Endothelial cell of umbilical vein (primary cell): ENCODE results near the gene HOXA13. TPM values are rescaled to one million over a fixed set of nuclear protein-coding genes. Genes with fewer than 3 reads are reported as not detected.

ENCODE experiments used
- BruUV-seq: library from RNA; stranded (reverse); fragments of 400-500 nt; replicated peaks from 2 replicates; lab custom pipeline; 2021; lab: Mats Ljungman, UMichigan
- CTCF ChIA-PET: fragments of 300-600, 350-600 bp; sonication (Branson Sonifier 250); formaldehyde crosslinking; loops from one replicate; lab custom pipeline; 2021; ENCODE audit warnings: antibody characterized with exemption, inconsistent platforms; lab: Charles Lee
- POLR2A ChIA-PET: fragments of 300-600, 350-600 bp; sonication (Branson Sonifier 250); formaldehyde crosslinking; loops from one replicate; lab custom pipeline; 2021; ENCODE audit warnings: antibody characterized with exemption, inconsistent platforms; lab: Charles Lee
- DNase-seq: peaks from one replicate; pipeline ENCODE4 v3.0.0-alpha.2; 2011; ENCODE audit warnings: low read depth, low spot score
- FAIRE-seq: peaks from 2 replicates; lab custom pipeline; 2011; peaks lifted over from hg19 to GRCh38; lab: Jason Lieb, UNC
- H2AFZ ChIP-seq: 2 replicates; pipeline ENCODE4 v1.6.0; 2012; ENCODE audit warnings: low read depth, low read length, control low read depth, inconsistent platforms
- H3K27ac ChIP-seq: 2 replicates; pipeline ENCODE4 v1.5.1; 2011; ENCODE audit warnings: low read depth, mild to moderate bottlenecking, control low read depth, low read length, moderate library complexity; ENCODE audit not compliant: insufficient read depth
- H3K27me3 ChIP-seq, 2 experiments: 2 replicates each; pipeline versions ENCODE4 v1.6.0 to v1.6.1; 2011; ENCODE audit warnings: low read length in 2 of 2, mixed read lengths in 1 of 2; ENCODE audit not compliant: control insufficient read depth in 2 of 2, insufficient read depth in 2 of 2
- H3K36me3 ChIP-seq, 2 experiments: 2 replicates in 1 of 2; 3 replicates in 1 of 2; pipeline ENCODE4 v1.5.1; 2011; ENCODE audit warnings: low read length in 2 of 2, mild to moderate bottlenecking in 1 of 2, moderate library complexity in 1 of 2; ENCODE audit not compliant: control insufficient read depth in 2 of 2, insufficient read depth in 2 of 2; ENCODE audit errors: extremely low read depth in 1 of 2
- H3K4me1 ChIP-seq: 3 replicates; pipeline ENCODE4 v1.5.1; 2011; ENCODE audit warnings: mild to moderate bottlenecking, low read length; ENCODE audit not compliant: control insufficient read depth, insufficient read depth; ENCODE audit errors: extremely low read depth
- H3K4me2 ChIP-seq: 2 replicates; pipeline ENCODE4 v1.6.1; 2011; ENCODE audit warnings: low read length, control low read depth, mixed read lengths; ENCODE audit not compliant: insufficient read depth
- H3K4me3 ChIP-seq, 3 experiments: fragments of 200-600 bp in 1 of 3; sonication (generic), shearing (Covaris generic) in 1 of 3; replicated peaks in 1 of 3; 2 replicates each; pipeline ENCODE4 v1.5.1; 2011 to 2016; ENCODE audit warnings: control low read depth in 3 of 3, low read length in 3 of 3, mild to moderate bottlenecking in 2 of 3, inconsistent platforms in 1 of 3, low read depth in 1 of 3, moderate library complexity in 1 of 3; ENCODE audit not compliant: insufficient read depth in 1 of 3
- H3K79me2 ChIP-seq: 2 replicates; pipeline ENCODE4 v1.6.0; 2012; ENCODE audit warnings: low read length, inconsistent platforms; ENCODE audit not compliant: control insufficient read depth, insufficient read depth
- H3K9ac ChIP-seq: replicated peaks from 2 replicates; pipeline ENCODE3; 2011; ENCODE audit warnings: low read length, control low read depth; ENCODE audit not compliant: insufficient read depth; ENCODE audit errors: extremely low read depth
- H3K9me1 ChIP-seq: replicated peaks from 3 replicates; pipeline ENCODE4 v1.6.0; 2011; ENCODE audit warnings: mild to moderate bottlenecking, low read length; ENCODE audit not compliant: control insufficient read depth, insufficient read depth; ENCODE audit errors: extremely low read depth
- H3K9me3 ChIP-seq: replicated peaks from 2 replicates; pipeline ENCODE4 v1.5.1; 2012; ENCODE audit warnings: low read length, inconsistent platforms; ENCODE audit not compliant: control insufficient read depth, insufficient read depth
- H4K20me1 ChIP-seq: replicated peaks from 2 replicates; pipeline ENCODE3; 2011; ENCODE audit warnings: mild to moderate bottlenecking, low read length; ENCODE audit not compliant: control insufficient read depth, insufficient read depth; ENCODE audit errors: extremely low read depth
- CTCF ChIP-seq, 2 donors: IDR thresholded peaks; 1 replicate in 1 of 2; 2 replicates in 1 of 2; pipeline ENCODE4 v1.5.1; 2011; ENCODE audit warnings: low read length in 2 of 2, mild to moderate bottlenecking in 2 of 2, moderate library complexity in 2 of 2, control low read depth in 1 of 2, inconsistent platforms in 1 of 2, low read depth in 1 of 2; ENCODE audit not compliant: insufficient read depth in 1 of 2; ENCODE audit errors: extremely low read depth in 1 of 2
- EZH2 ChIP-seq: IDR thresholded peaks from 2 replicates; pipeline ENCODE4 v1.6.1; 2012; ENCODE audit warnings: borderline replicate concordance, low read depth, mild to moderate bottlenecking, moderate library complexity, low read length, inconsistent platforms; ENCODE audit not compliant: severe bottlenecking
- FOS ChIP-seq: IDR thresholded peaks from 2 replicates; pipeline ENCODE4 v1.6.1; 2011; ENCODE audit warnings: mild to moderate bottlenecking, low read length, moderate library complexity, borderline replicate concordance; ENCODE audit not compliant: insufficient read depth
- GATA2 ChIP-seq: IDR thresholded peaks from 2 replicates; pipeline ENCODE4 v1.7.0; 2011; ENCODE audit warnings: low read depth, mild to moderate bottlenecking, moderate library complexity, mixed read lengths, low read length; ENCODE audit not compliant: insufficient read length, insufficient read depth
- JUN ChIP-seq: IDR thresholded peaks from 2 replicates; pipeline ENCODE4 v1.6.1; 2011; ENCODE audit warnings: borderline replicate concordance, low read depth; ENCODE audit not compliant: insufficient read length, insufficient read depth
- MAX ChIP-seq: IDR thresholded peaks from 2 replicates; pipeline ENCODE4 v1.6.1; 2011; ENCODE audit not compliant: insufficient read depth, insufficient read length
- MYC ChIP-seq: IDR thresholded peaks from one replicate; pipeline ENCODE4 v1.6.1; 2011; ENCODE audit warnings: mild to moderate bottlenecking, low read depth, low read length
- POLR2A ChIP-seq: IDR thresholded peaks from 2 replicates; pipeline ENCODE4 v1.6.1; 2012; ENCODE audit warnings: low read depth, mild to moderate bottlenecking, control low read depth, low read length
- POLR2AphosphoS5 ChIP-seq: IDR thresholded peaks from 2 replicates; pipeline ENCODE4 v1.6.1; 2012; ENCODE audit warnings: low read depth, mild to moderate bottlenecking, control low read depth, low read length, moderate library complexity; ENCODE audit not compliant: insufficient read depth
- dilution Hi-C: fragments of 300-500 bp; cut with MboI; formaldehyde crosslinking; loops from one replicate; pipeline ENCODE4 v1.15.0; 2019; ENCODE audit warnings: low sequenced_read_pairs; ENCODE audit not compliant: extremely low pct_ligation_motif_present
- intact Hi-C: fragments of 100-400 bp; cut with micrococcal nuclease; formaldehyde crosslinking; loops from one replicate; pipeline ENCODE4 v1.10.0; 2022
- polyA plus RNA-seq, 4 experiments: library from polyadenylated mRNA; depleted of rRNA in 3 of 4; stranded (reverse) in 3 of 4; unstranded in 1 of 4; fragments of >200 nt; gene quantifications; 2 replicates each; pipeline versions ENCODE4 v1.2.1 to v1.2.3, GENCODE V29; 2011 to 2012; ENCODE audit warnings: missing spikeins in 1 of 4
- total RNA-seq: library from RNA; stranded (reverse); gene quantifications from 2 replicates; pipeline ENCODE4 v1.2.3, GENCODE V29; 2021

HOXA13 gene
- total and polyA plus RNA-seq, 2 donors (not counting 3 experiments of a cell fraction or from before 2014, with no cell fraction given) = 0.22 TPM; not detected in 1

- FAIRE-seq = peak; percentile 48
These were observed 2.9 kb upstream of the HOXA13 start for GRCh38 chr7:27202862-27203134.

More at GRCh38 chr7:27202862-27203134, 2.9 kb upstream of the HOXA13 start:
- no peak overlapping the region for H3K27ac ChIP-seq
- no peak overlapping the region for H3K9ac ChIP-seq
- no peaks in the 10 kb centered on the region for H3K9me1 ChIP-seq
- no peaks in the 10 kb centered on the region for H3K36me3 ChIP-seq
- H3K4me1 ChIP-seq = peaks cover 26% of the 10 kb centered on the region
- ChIA-PET CTCF (interaction anchor here (0.9 to 1.7 kb wide), 6 partner anchors 8 to 891 kb away, joined by 3 to 4 read pairs (median 4); no protein-coding TSS in a partner anchor), POLR2A (no interaction called here)
- no TSS peak for BruUV-seq
- no peak for DNase-seq
- TF ChIP-seq JUN = no peak
- TF ChIP-seq EZH2 = no peak
- no peak for TF ChIP-seq FOS
- no peak for TF ChIP-seq GATA2
- no peak for TF ChIP-seq MAX
- no peak for TF ChIP-seq POLR2A
- TF ChIP-seq MYC = no peak
- TF ChIP-seq POLR2AphosphoS5 = no peak
- no peak for TF ChIP-seq CTCF (IDR thresholded peaks at IDR 0.05; ENCODE audit: extremely low read depth in 1 of 2, insufficient read depth in 1 of 2, low read depth in 1 of 2, low read length in 2 of 2)
- no peaks in the 10 kb centered on the region for H4K20me1 ChIP-seq
- H3K4me3 ChIP-seq = no peak overlapping the region
- H3K9me3 ChIP-seq = no peaks in the 10 kb centered on the region
- H3K27me3 ChIP-seq = peaks cover 82 to 94% of the 10 kb centered on the region in 2 experiments
- dilution Hi-C loops = no loop called here
- H2AFZ ChIP-seq = no peak overlapping the region
- no peaks in the 10 kb centered on the region for H3K79me2 ChIP-seq
- intact Hi-C loops = no loop called here
- no peak overlapping the region for H3K4me2 ChIP-seq
